ENCODE results near the gene CAPN5. TPM values are rescaled to one million over a fixed set of nuclear protein-coding genes. Genes with fewer than 3 reads are reported as not detected.
"Not testable (repeated sequence)": the region's sequence is repeated elsewhere in the genome, so short reads cannot be mapped to it uniquely, and the experiment has no call there.

Gene CAPN5
- total RNA-seq, 2 experiments from 2014 or later: 5.1 to 6.9 TPM

GRCh38 chr11:77059806-77060205 is 7.0 kb upstream of the CAPN5 start:
- no peak overlapping the region for H3K4me3 ChIP-seq (ENCODE audit: low read length)
- no peaks in the 10 kb centered on the region for H3K4me1 ChIP-seq (ENCODE audit: insufficient read depth, low read length)
- H3K9me3 Mint-ChIP-seq: peaks cover 3% of the 10 kb centered on the region
- H3K9me3 ChIP-seq (ENCODE audit: control insufficient read depth in 1 of 2, insufficient read depth in 1 of 2, low read length in 2 of 2): peaks cover 8 to 28% of the 10 kb centered on the region in 2 experiments
- POLR2A ChIA-PET: no interaction called here
- no peaks in the 10 kb centered on the region for H3K27me3 Mint-ChIP-seq
- intact Hi-C loops (cut with DNase I, micrococcal nuclease): loop anchor here in 1 of 2 experiments (10.0 kb wide), 2 partner anchors 415 to 1515 kb away; partner anchors contain the start of genes NARS2 and PAK1
- ATAC-seq (ENCODE audit: poor library complexity) (no peak), DNase-seq (no peak)
- no peak overlapping the region for H3K27ac Mint-ChIP-seq
- H3K4me1 Mint-ChIP-seq (ENCODE audit: low read depth): no peaks in the 10 kb centered on the region
- no peaks in the 10 kb centered on the region for H3K36me3 ChIP-seq (ENCODE audit: insufficient read depth, low read length)
- no peak overlapping the region for H3K4me3 Mint-ChIP-seq
- no peak overlapping the region for H3K27ac ChIP-seq (ENCODE audit: low read depth in 1 of 2, low read length in 2 of 2)
- H3K27me3 ChIP-seq (ENCODE audit: control insufficient read depth in 1 of 2, insufficient read depth in 2 of 2, low read length in 2 of 2): no peaks in the 10 kb centered on the region
- CTCF ChIA-PET: no interaction called here
- no peaks in the 10 kb centered on the region for H3K36me3 Mint-ChIP-seq (ENCODE audit: low read depth)
- TF ChIP-seq CTCF (IDR thresholded peaks at IDR 0.05): no peak

GRCh38 chr11:77060234-77060633 is 6.5 kb upstream of the CAPN5 start:
- no peaks in the 10 kb centered on the region for H3K4me1 ChIP-seq (ENCODE audit: insufficient read depth, low read length)
- POLR2A ChIA-PET: no interaction called here
- no peak overlapping the region for H3K4me3 Mint-ChIP-seq
- H3K9me3 Mint-ChIP-seq: peaks cover 3% of the 10 kb centered on the region
- H3K27me3 Mint-ChIP-seq: no peaks in the 10 kb centered on the region
- H3K27ac Mint-ChIP-seq: no peak overlapping the region
- CTCF ChIA-PET: no interaction called here
- H3K4me3 ChIP-seq (ENCODE audit: low read length): no peak overlapping the region
- no peaks in the 10 kb centered on the region for H3K36me3 ChIP-seq (ENCODE audit: insufficient read depth, low read length)
- no peaks in the 10 kb centered on the region for H3K36me3 Mint-ChIP-seq (ENCODE audit: low read depth)
- no peaks in the 10 kb centered on the region for H3K4me1 Mint-ChIP-seq (ENCODE audit: low read depth)
- peaks cover 8 to 28% of the 10 kb centered on the region in 2 experiments for H3K9me3 ChIP-seq (ENCODE audit: control insufficient read depth in 1 of 2, insufficient read depth in 1 of 2, low read length in 2 of 2)
- ATAC-seq (ENCODE audit: poor library complexity) (no peak), DNase-seq (no peak)
- no peak overlapping the region for H3K27ac ChIP-seq (ENCODE audit: low read depth in 1 of 2, low read length in 2 of 2)
- TF ChIP-seq CTCF (IDR thresholded peaks at IDR 0.05): no peak
- intact Hi-C loops (cut with DNase I, micrococcal nuclease): loop anchor here in 1 of 2 experiments (10.0 kb wide), 2 partner anchors 415 to 1515 kb away; partner anchors contain the start of genes NARS2 and PAK1
- no peaks in the 10 kb centered on the region for H3K27me3 ChIP-seq (ENCODE audit: control insufficient read depth in 1 of 2, insufficient read depth in 2 of 2, low read length in 2 of 2)

- H3K27ac ChIP-seq (ENCODE audit: low read depth in 1 of 2, low read length in 2 of 2); H3K36me3 ChIP-seq (ENCODE audit: insufficient read depth, low read length); DNase-seq; H3K4me3 Mint-ChIP-seq; POLR2A ChIA-PET; H3K9me3 Mint-ChIP-seq; H3K4me1 Mint-ChIP-seq (ENCODE audit: low read depth); CTCF ChIA-PET; ATAC-seq (ENCODE audit: poor library complexity); H3K27me3 ChIP-seq (ENCODE audit: control insufficient read depth in 1 of 2, insufficient read depth in 2 of 2, low read length in 2 of 2); H3K4me1 ChIP-seq (ENCODE audit: insufficient read depth, low read length); H3K27ac Mint-ChIP-seq; H3K27me3 Mint-ChIP-seq; H3K36me3 Mint-ChIP-seq (ENCODE audit: low read depth); H3K4me3 ChIP-seq (ENCODE audit: low read length): not testable (repeated sequence)
- peaks cover 2 to 20% of the 10 kb centered on the region in 2 experiments for H3K9me3 ChIP-seq (ENCODE audit: control insufficient read depth in 1 of 2, insufficient read depth in 1 of 2, low read length in 2 of 2)
- intact Hi-C loops (cut with DNase I, micrococcal nuclease): loop anchor here in 1 of 2 experiments (10.0 kb wide), 2 partner anchors 414 to 1514 kb away; partner anchors contain the start of genes NARS2 and PAK1
These were observed 5.5 kb upstream of the CAPN5 start for GRCh38 chr11:77061258-77061657.

GRCh38 chr11:77062924-77063323 is 3.8 kb upstream of the CAPN5 start:
- H3K27me3 ChIP-seq (ENCODE audit: control insufficient read depth in 1 of 2, insufficient read depth in 2 of 2, low read length in 2 of 2): no peaks in the 10 kb centered on the region
- Mint-ChIP-seq H3K9me3 (no peaks in the 10 kb centered on the region), H3K4me3 (peak overlapping the region; percentile 36), H3K4me1 (ENCODE audit: low read depth) (peaks cover 12% of the 10 kb centered on the region), H3K27me3 (no peaks in the 10 kb centered on the region), H3K27ac (no peak overlapping the region), H3K36me3 (ENCODE audit: low read depth) (no peaks in the 10 kb centered on the region)
- ATAC-seq (ENCODE audit: poor library complexity): no peak
- H3K27ac ChIP-seq (ENCODE audit: low read depth in 1 of 2, low read length in 2 of 2): no peak overlapping the region
- peaks cover 17% of the 10 kb centered on the region for H3K4me1 ChIP-seq (ENCODE audit: insufficient read depth, low read length)
- no peak overlapping the region for H3K4me3 ChIP-seq (ENCODE audit: low read length)
- no peak for DNase-seq
- POLR2A ChIA-PET: interaction anchor here (0.8 kb wide), 1 partner anchor 15 kb away, joined by 3 read pairs; no protein-coding TSS in a partner anchor
- H3K36me3 ChIP-seq (ENCODE audit: insufficient read depth, low read length): no peaks in the 10 kb centered on the region
- H3K9me3 ChIP-seq (ENCODE audit: control insufficient read depth in 1 of 2, insufficient read depth in 1 of 2, low read length in 2 of 2): peaks cover 0 to 6% of the 10 kb centered on the region in 2 experiments
- intact Hi-C loops (cut with DNase I, micrococcal nuclease): loop anchor here in 1 of 2 experiments (1.0 to 10.0 kb wide), 3 partner anchors 28 to 1512 kb away; partner anchors contain the start of genes NARS2 and PAK1
- CTCF ChIA-PET: interaction anchor here (1.3 to 2.3 kb wide), 2 partner anchors 15 to 29 kb away, joined by 5 to 13 read pairs; no protein-coding TSS in a partner anchor
- TF ChIP-seq CTCF (IDR thresholded peaks at IDR 0.05): no peak
